Measurements from ENCODE around the gene NEK4.
"Not testable (repeated sequence)": the region's sequence is repeated elsewhere in the genome, so short reads cannot be mapped to it uniquely, and the experiment has no call there.

The NEK4 gene

GRCh38 chr3:52730681-52731080, 40.1 kb downstream of the NEK4 start:
- ATAC-seq (replicated peaks; ENCODE audit: extremely low read depth, poor library complexity, severe bottlenecking): no peak
- DNase-seq (ENCODE audit: low spot score in 2 of 2): no peak
- Mint-ChIP-seq H3K4me3 (no peak overlapping the region), H3K4me1 (no peaks in the 10 kb centered on the region), H3K9me3 (no peaks in the 10 kb centered on the region), H3K27me3 (no peaks in the 10 kb centered on the region), H3K36me3 (ENCODE audit: insufficient read depth) (peaks cover 19% of the 10 kb centered on the region), H3K27ac (ENCODE audit: low read depth) (no peak overlapping the region)

- H3K4me1 Mint-ChIP-seq; ATAC-seq (replicated peaks; ENCODE audit: extremely low read depth, poor library complexity, severe bottlenecking); H3K4me3 Mint-ChIP-seq; H3K27ac Mint-ChIP-seq (ENCODE audit: low read depth); DNase-seq (ENCODE audit: low spot score in 2 of 2); H3K9me3 Mint-ChIP-seq; H3K27me3 Mint-ChIP-seq: not testable (repeated sequence)
- peaks cover 10% of the 10 kb centered on the region for H3K36me3 Mint-ChIP-seq (ENCODE audit: insufficient read depth)
These were observed 42.0 kb downstream of the NEK4 start for GRCh38 chr3:52728753-52729152.

- Mint-ChIP-seq H3K27ac (ENCODE audit: low read depth) (no peak overlapping the region), H3K9me3 (no peaks in the 10 kb centered on the region), H3K27me3 (no peaks in the 10 kb centered on the region), H3K36me3 (ENCODE audit: insufficient read depth) (peaks cover 5% of the 10 kb centered on the region), H3K4me1 (peaks cover 15% of the 10 kb centered on the region), H3K4me3 (no peak overlapping the region)
- DNase-seq (ENCODE audit: low spot score in 2 of 2) (no peak), ATAC-seq (replicated peaks; ENCODE audit: extremely low read depth, poor library complexity, severe bottlenecking) (no peak)
These were observed 46.2 kb downstream of the NEK4 start for GRCh38 chr3:52724511-52724910.

GRCh38 chr3:52723935-52724334, 46.8 kb downstream of the NEK4 start:
- Mint-ChIP-seq H3K27ac (ENCODE audit: low read depth) (no peak overlapping the region), H3K4me3 (no peak overlapping the region), H3K36me3 (ENCODE audit: insufficient read depth) (peaks cover 4% of the 10 kb centered on the region), H3K27me3 (no peaks in the 10 kb centered on the region), H3K4me1 (peaks cover 15% of the 10 kb centered on the region), H3K9me3 (no peaks in the 10 kb centered on the region)
- DNase-seq (ENCODE audit: low spot score in 2 of 2) (no peak), ATAC-seq (replicated peaks; ENCODE audit: extremely low read depth, poor library complexity, severe bottlenecking) (no peak)

- DNase-seq (ENCODE audit: low spot score in 2 of 2) (no peak), ATAC-seq (replicated peaks; ENCODE audit: extremely low read depth, poor library complexity, severe bottlenecking) (no peak)
- no peaks in the 10 kb centered on the region for H3K27me3 Mint-ChIP-seq
- H3K4me1 Mint-ChIP-seq: peaks cover 15% of the 10 kb centered on the region
- no peak overlapping the region for H3K27ac Mint-ChIP-seq (ENCODE audit: low read depth)
- H3K36me3 Mint-ChIP-seq (ENCODE audit: insufficient read depth): peaks cover 2% of the 10 kb centered on the region
- no peak overlapping the region for H3K4me3 Mint-ChIP-seq
- H3K9me3 Mint-ChIP-seq: no peaks in the 10 kb centered on the region
These were observed 48.2 kb downstream of the NEK4 start for GRCh38 chr3:52722491-52722890.

- ATAC-seq (replicated peaks; ENCODE audit: extremely low read depth, poor library complexity, severe bottlenecking) (no peak), DNase-seq (ENCODE audit: low spot score in 2 of 2) (no peak)
- Mint-ChIP-seq H3K4me3 (no peak overlapping the region), H3K4me1 (peaks cover 15% of the 10 kb centered on the region), H3K27ac (ENCODE audit: low read depth) (no peak overlapping the region), H3K9me3 (no peaks in the 10 kb centered on the region), H3K36me3 (ENCODE audit: insufficient read depth) (peaks cover 4% of the 10 kb centered on the region), H3K27me3 (no peaks in the 10 kb centered on the region)
These were observed 49.1 kb downstream of the NEK4 start for GRCh38 chr3:52721730-52722008.

GRCh38 chr3:52721002-52721729, 49.6 kb downstream of the NEK4 start:
- DNase-seq (ENCODE audit: low spot score in 2 of 2) (no peak), ATAC-seq (replicated peaks; ENCODE audit: extremely low read depth, poor library complexity, severe bottlenecking) (no peak)
- peaks cover 15% of the 10 kb centered on the region for H3K4me1 Mint-ChIP-seq
- no peak overlapping the region for H3K4me3 Mint-ChIP-seq
- peaks cover 6% of the 10 kb centered on the region for H3K36me3 Mint-ChIP-seq (ENCODE audit: insufficient read depth)
- no peaks in the 10 kb centered on the region for H3K9me3 Mint-ChIP-seq
- no peak overlapping the region for H3K27ac Mint-ChIP-seq (ENCODE audit: low read depth)
- no peaks in the 10 kb centered on the region for H3K27me3 Mint-ChIP-seq

GRCh38 chr3:52719618-52720017, 51.1 kb downstream of the NEK4 start:
- no peaks in the 10 kb centered on the region for H3K9me3 Mint-ChIP-seq
- H3K36me3 Mint-ChIP-seq (ENCODE audit: insufficient read depth): peaks cover 7% of the 10 kb centered on the region
- ATAC-seq (replicated peaks; ENCODE audit: extremely low read depth, poor library complexity, severe bottlenecking) (no peak), DNase-seq (ENCODE audit: low spot score in 2 of 2) (no peak)
- no peak overlapping the region for H3K4me3 Mint-ChIP-seq
- no peak overlapping the region for H3K27ac Mint-ChIP-seq (ENCODE audit: low read depth)
- peaks cover 15% of the 10 kb centered on the region for H3K4me1 Mint-ChIP-seq
- H3K27me3 Mint-ChIP-seq: no peaks in the 10 kb centered on the region

- no peaks in the 10 kb centered on the region for H3K9me3 Mint-ChIP-seq
- no peak overlapping the region for H3K27ac Mint-ChIP-seq (ENCODE audit: low read depth)
These were observed 54.9 kb downstream of the NEK4 start for GRCh38 chr3:52715714-52716305.

GRCh38 chr3:52714335-52715302, 56.1 kb downstream of the NEK4 start:
- ATAC-seq (replicated peaks; ENCODE audit: extremely low read depth, poor library complexity, severe bottlenecking) (no peak), DNase-seq (ENCODE audit: low spot score in 2 of 2) (no peak)
- Mint-ChIP-seq H3K27ac (ENCODE audit: low read depth) (no peak overlapping the region), H3K4me3 (no peak overlapping the region), H3K9me3 (no peaks in the 10 kb centered on the region), H3K36me3 (ENCODE audit: insufficient read depth) (peaks cover 15% of the 10 kb centered on the region), H3K4me1 (no peaks in the 10 kb centered on the region), H3K27me3 (no peaks in the 10 kb centered on the region)

More at GRCh38 chr3:52715714-52716305, 54.9 kb downstream of the NEK4 start:
- ATAC-seq (replicated peaks; ENCODE audit: extremely low read depth, poor library complexity, severe bottlenecking): no peak
- Mint-ChIP-seq H3K36me3 (ENCODE audit: insufficient read depth) (peaks cover 9% of the 10 kb centered on the region), H3K4me3 (no peak overlapping the region), H3K27me3 (no peaks in the 10 kb centered on the region), H3K4me1 (peaks cover 6% of the 10 kb centered on the region)
- DNase-seq (ENCODE audit: low spot score in 2 of 2): no peak

- Mint-ChIP-seq H3K4me1 (peaks cover 3% of the 10 kb centered on the region), H3K36me3 (ENCODE audit: insufficient read depth) (peaks cover 23% of the 10 kb centered on the region), H3K27me3 (no peaks in the 10 kb centered on the region), H3K4me3 (no peak overlapping the region), H3K9me3 (no peaks in the 10 kb centered on the region), H3K27ac (ENCODE audit: low read depth) (no peak overlapping the region)
- ATAC-seq (replicated peaks; ENCODE audit: extremely low read depth, poor library complexity, severe bottlenecking): no peak
- no peak for DNase-seq (ENCODE audit: low spot score in 2 of 2)
These were observed 58.2 kb downstream of the NEK4 start for GRCh38 chr3:52712291-52713212.

GRCh38 chr3:52710512-52710911, 60.2 kb downstream of the NEK4 start:
- no peaks in the 10 kb centered on the region for H3K27me3 Mint-ChIP-seq
- ATAC-seq (replicated peaks; ENCODE audit: extremely low read depth, poor library complexity, severe bottlenecking): no peak
- H3K36me3 Mint-ChIP-seq (ENCODE audit: insufficient read depth): peaks cover 28% of the 10 kb centered on the region
- DNase-seq (ENCODE audit: low spot score in 2 of 2): no peak
- H3K9me3 Mint-ChIP-seq: no peaks in the 10 kb centered on the region
- H3K27ac Mint-ChIP-seq (ENCODE audit: low read depth): peak overlapping the region; percentile 44
- H3K4me1 Mint-ChIP-seq: peaks cover 14% of the 10 kb centered on the region
- no peak overlapping the region for H3K4me3 Mint-ChIP-seq
